BJ (cell line): ENCODE data around the gene EVI2A. TPM values are rescaled to one million over a fixed set of nuclear protein-coding genes. Genes with fewer than 3 reads are reported as not detected.
"Not testable (repeated sequence)": the region's sequence is repeated elsewhere in the genome, so short reads cannot be mapped to it uniquely, and the experiment has no call there.

ENCODE experiments used
- CTCF ChIA-PET: fragments of 350-600 bp; formaldehyde crosslinking; extraction: SDS; loops from one replicate; lab custom pipeline; 2021; ENCODE audit warnings: antibody characterized with exemption, inconsistent platforms; lab: Yijun Ruan, JAX
- POLR2A ChIA-PET: fragments of 300-600 bp; sonication (Branson Sonifier 250); formaldehyde crosslinking; extraction: SDS; loops from one replicate; lab custom pipeline; 2021; ENCODE audit warnings: antibody characterized with exemption; lab: Charles Lee
- DNase-seq: peaks from one replicate; pipeline ENCODE4 v3.0.0-alpha.2; 2011; ENCODE audit warnings: low read depth
- H3K27me3 ChIP-seq: 2 replicates; pipeline ENCODE4 v1.6.0; 2011; ENCODE audit warnings: low read length; ENCODE audit not compliant: control insufficient read depth, insufficient read depth
- H3K36me3 ChIP-seq: 2 replicates; pipeline ENCODE4 v1.5.1; 2011; ENCODE audit warnings: low read length; ENCODE audit not compliant: control insufficient read depth, insufficient read depth
- H3K4me3 ChIP-seq: 2 replicates; pipeline ENCODE4 v1.5.1; 2011; ENCODE audit warnings: low read depth, mild to moderate bottlenecking, control low read depth, low read length
- polyA plus RNA-seq: library from polyadenylated mRNA; depleted of rRNA; stranded (reverse); fragments of >200 nt; gene quantifications from 2 replicates; pipeline ENCODE4 v1.2.3, GENCODE V29; 2011
- TF ChIP-seq, protein P1 (sequence below): IDR thresholded peaks from 2 replicates; pipeline ENCODE4 v1.5.1; 2011; ENCODE audit warnings: low read depth, mild to moderate bottlenecking, control low read depth, inconsistent platforms, low read length, moderate library complexity; ENCODE audit not compliant: insufficient read depth

EVI2A gene
- polyA plus RNA-seq, 1 experiment, result 0.21 TPM

DNA sequence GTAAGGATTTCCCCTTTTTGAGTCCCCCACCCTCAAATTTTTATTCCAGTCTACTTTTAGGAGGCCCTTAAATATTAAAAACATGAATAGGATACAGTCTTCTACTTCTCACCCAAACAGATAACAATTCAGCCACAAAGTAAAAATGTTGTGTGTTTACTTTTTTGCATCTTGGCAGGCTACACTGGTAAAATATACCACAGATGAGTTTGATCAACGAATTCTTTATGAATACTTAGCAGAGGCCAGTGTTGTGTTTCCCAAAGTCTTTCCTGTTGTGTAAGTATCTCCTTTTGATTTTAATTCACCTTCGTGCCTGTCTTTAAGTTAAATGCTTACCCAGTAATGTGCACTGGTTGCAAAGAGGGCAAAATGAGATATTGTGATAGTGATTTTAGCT lies 35.7 kb upstream of the EVI2A start:
- no peak overlapping the region for H3K4me3 ChIP-seq
- TF ChIP-seq, protein P1, sequence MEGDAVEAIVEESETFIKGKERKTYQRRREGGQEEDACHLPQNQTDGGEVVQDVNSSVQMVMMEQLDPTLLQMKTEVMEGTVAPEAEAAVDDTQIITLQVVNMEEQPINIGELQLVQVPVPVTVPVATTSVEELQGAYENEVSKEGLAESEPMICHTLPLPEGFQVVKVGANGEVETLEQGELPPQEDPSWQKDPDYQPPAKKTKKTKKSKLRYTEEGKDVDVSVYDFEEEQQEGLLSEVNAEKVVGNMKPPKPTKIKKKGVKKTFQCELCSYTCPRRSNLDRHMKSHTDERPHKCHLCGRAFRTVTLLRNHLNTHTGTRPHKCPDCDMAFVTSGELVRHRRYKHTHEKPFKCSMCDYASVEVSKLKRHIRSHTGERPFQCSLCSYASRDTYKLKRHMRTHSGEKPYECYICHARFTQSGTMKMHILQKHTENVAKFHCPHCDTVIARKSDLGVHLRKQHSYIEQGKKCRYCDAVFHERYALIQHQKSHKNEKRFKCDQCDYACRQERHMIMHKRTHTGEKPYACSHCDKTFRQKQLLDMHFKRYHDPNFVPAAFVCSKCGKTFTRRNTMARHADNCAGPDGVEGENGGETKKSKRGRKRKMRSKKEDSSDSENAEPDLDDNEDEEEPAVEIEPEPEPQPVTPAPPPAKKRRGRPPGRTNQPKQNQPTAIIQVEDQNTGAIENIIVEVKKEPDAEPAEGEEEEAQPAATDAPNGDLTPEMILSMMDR, result no peak
- DNase-seq, result no peak
- CTCF ChIA-PET, result interaction anchor here (1.0 kb wide), 1 partner anchor 10 kb away, joined by 3 read pairs; no protein-coding TSS in a partner anchor
- no peaks in the 10 kb centered on the region for H3K27me3 ChIP-seq
- H3K36me3 ChIP-seq, result peaks cover 9% of the 10 kb centered on the region
- POLR2A ChIA-PET, result no interaction called here

DNA sequence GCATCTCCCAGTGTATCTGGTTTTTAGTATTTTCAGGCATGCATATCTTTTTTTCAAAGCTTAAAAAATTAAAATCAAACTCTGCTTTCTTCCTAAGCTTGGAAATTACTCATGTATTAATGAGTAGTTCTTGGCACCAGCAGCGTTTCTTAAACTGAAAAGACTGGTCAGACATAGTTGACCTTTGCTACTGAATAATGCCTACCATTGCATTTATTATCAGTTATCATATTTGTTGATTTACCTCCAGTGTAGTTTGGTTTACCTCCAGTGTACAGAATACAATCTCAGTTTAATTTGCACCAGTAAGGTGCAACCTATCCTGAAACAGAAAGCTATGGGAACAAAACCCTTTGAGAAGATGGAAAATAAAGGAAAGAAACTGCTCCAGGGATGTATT lies 34.5 kb upstream of the EVI2A start:
- Histone ChIP-seq H3K36me3 (peaks cover 9% of the 10 kb centered on the region), H3K4me3 (no peak overlapping the region), H3K27me3 (no peaks in the 10 kb centered on the region)
- TF ChIP-seq, protein P1, result no peak
- DNase-seq, result no peak
- ChIA-PET POLR2A (no interaction called here), CTCF (interaction anchor here (0.7 to 1.4 kb wide), 2 partner anchors 13 to 14 kb away, joined by 3 to 4 read pairs; no protein-coding TSS in a partner anchor)

DNA sequence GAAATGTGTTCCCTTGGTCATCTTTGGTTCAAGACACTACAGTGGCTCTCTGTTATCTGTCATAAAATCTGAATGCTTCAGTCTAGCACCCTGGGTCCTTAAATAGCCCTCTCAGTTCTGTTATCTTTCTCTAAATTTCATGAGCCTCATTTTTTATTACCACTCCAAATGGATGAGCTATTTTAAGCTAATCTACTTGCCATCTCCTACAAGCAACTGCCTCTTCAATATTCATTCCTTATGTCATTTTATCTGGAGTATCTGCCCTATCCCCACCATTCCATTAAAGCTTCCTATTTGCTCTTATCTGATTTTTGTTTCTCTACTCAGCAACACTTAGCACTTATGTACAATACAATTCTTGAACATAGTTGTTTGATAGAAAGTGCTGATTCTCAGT lies 28.0 kb upstream of the EVI2A start:
- ChIA-PET POLR2A (no interaction called here), CTCF (no interaction called here)
- Histone ChIP-seq H3K27me3 (no peaks in the 10 kb centered on the region), H3K36me3 (peaks cover 3% of the 10 kb centered on the region; the same call in 1 of the 2 replicates), H3K4me3 (no peak overlapping the region)
- TF ChIP-seq, protein P1, result no peak
- DNase-seq, result no peak

DNA sequence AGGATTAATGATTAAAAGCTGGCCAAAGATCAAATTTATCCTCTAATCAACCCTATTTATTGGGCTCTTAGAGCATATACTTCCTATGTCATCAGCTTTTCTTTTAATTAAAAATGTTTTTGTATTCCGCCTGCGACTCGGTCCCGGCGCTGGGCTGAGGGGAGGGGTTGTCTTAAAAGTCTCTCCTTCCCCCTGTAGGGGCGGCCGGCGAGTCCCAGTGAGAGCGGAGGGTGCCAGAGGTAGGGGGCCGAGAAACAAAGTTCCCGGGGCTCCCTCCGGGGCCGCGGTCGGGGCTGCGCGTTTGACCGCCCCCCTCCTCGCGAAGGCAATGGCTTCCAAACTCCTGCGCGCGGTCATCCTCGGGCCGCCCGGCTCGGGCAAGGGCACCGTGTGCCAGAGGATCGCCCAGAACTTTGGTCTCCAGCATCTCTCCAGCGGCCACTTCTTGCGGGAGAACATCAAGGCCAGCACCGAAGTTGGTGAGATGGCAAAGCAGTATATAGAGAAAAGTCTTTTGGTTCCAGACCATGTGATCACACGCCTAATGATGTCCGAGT lies 23.8 kb upstream of the EVI2A start:
- H3K36me3 ChIP-seq, CTCF ChIA-PET, H3K4me3 ChIP-seq, DNase-seq, H3K27me3 ChIP-seq, POLR2A ChIA-PET: not testable (repeated sequence)

DNA sequence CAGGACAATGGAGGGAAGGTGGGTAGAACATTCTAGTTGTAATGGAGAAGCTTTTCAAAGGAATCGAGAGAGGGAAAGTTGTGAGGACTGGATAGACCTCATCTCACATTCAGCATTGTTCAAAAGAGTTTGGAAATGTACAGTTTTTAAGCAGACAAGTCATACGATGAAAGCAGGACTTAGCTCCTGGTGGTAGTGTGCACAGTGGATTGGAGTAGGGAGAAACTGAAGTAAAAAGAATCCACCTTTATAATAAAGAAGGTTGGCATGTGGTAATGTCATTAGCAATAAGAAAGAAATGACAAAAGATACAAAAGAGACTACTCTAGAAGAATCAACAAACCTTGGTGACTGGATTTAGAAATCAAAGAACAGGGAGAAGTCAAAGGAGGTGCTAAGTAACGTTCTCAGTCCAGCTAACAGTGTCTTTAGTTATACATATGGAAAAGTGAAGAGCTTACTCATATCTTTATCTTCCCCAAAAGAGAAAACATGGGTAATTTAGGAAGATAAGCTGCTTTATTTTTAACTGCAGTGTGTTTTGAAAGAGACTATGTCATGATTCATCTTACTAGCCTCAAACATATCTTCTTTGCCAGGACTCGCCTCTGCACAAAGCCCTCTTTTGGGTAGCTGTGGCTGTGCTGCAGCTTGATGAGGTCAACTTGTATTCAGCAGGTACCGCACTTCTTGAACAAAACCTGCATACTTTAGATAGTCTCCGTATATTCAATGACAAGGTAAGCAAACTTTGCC lies 18.7 kb upstream of the EVI2A start:
- TF ChIP-seq, protein P1, result no peak
- POLR2A ChIA-PET, result interaction anchor here (0.5 to 0.6 kb wide), 2 partner anchors 19 to 349 kb away, joined by 4 to 6 read pairs; partner anchors contain the start of gene EVI2A
- Histone ChIP-seq H3K4me3 (no peak overlapping the region), H3K27me3 (no peaks in the 10 kb centered on the region), H3K36me3 (peaks cover 7% of the 10 kb centered on the region)
- CTCF ChIA-PET, result interaction anchor here (0.7 to 0.9 kb wide), 2 partner anchors 324 to 516 kb away, joined by 3 read pairs; partner anchors contain the start of gene CRLF3
- DNase-seq, result peak; percentile 50
